K562 (cell line): ENCODE measurements around the gene H2AZ2. TPM values are rescaled to one million over a fixed set of nuclear protein-coding genes. Genes with fewer than 3 reads are reported as not detected.

Experiments
- CBX5 ChIP-seq: IDR thresholded peaks from 2 replicates; pipeline ENCODE4 v1.6.1; 2014; ENCODE audit warnings: low read depth, borderline replicate concordance
- CEBPG ChIP-seq, 3 experiments: fragments of 200-800 bp in 1 of 3; sonication (Bioruptor generic) in 1 of 3; sonication (generic) in 1 of 3; formaldehyde crosslinking in 1 of 3; IDR thresholded peaks in 2 of 3; conservative IDR thresholded peaks in 1 of 3; 2 replicates each; pipeline versions ENCODE4 v1.6.1 to v1.8.0; 2016 to 2022; ENCODE audit warnings: missing compliant biosample characterization in 2 of 3, missing genetic modification characterization in 2 of 3, mild to moderate bottlenecking in 1 of 3, missing genetic modification reagents in 1 of 3
- JUND ChIP-seq, 2 experiments: IDR thresholded peaks; 2 replicates in 1 of 2; 3 replicates in 1 of 2; pipeline ENCODE4 v1.6.1; 2011; ENCODE audit warnings: borderline replicate concordance in 2 of 2, low read depth in 2 of 2, low read length in 2 of 2, improper control_type of control experiment in 1 of 2, missing biosample characterization in 1 of 2, missing genetic modification characterization in 1 of 2, missing genetic modification reagents in 1 of 2
- POLR3A ChIP-seq: IDR thresholded peaks from 2 replicates; pipeline ENCODE4 v1.6.1; 2011; ENCODE audit warnings: borderline replicate concordance, mild to moderate bottlenecking, moderate library complexity; ENCODE audit not compliant: insufficient read length, insufficient read depth; ENCODE audit errors: extremely low read depth
- TSC22D4 ChIP-seq: fragments of 450-650 bp; IDR thresholded peaks from 2 replicates; pipeline ENCODE4 v1.6.1; 2016; ENCODE audit warnings: missing genetic modification characterization, missing biosample characterization, control low read depth
- ZNF436 ChIP-seq: fragments of 250-450, 450-650 bp; sonication (Bioruptor Pico); formaldehyde crosslinking; IDR thresholded peaks from 2 replicates; pipeline ENCODE4 v1.7.0; 2020; ENCODE audit warnings: mild to moderate bottlenecking
- ZSCAN32 ChIP-seq: fragments of 450-650 bp; formaldehyde crosslinking; IDR thresholded peaks from 2 replicates; pipeline ENCODE4 v1.4.0; 2020; ENCODE audit warnings: mild to moderate bottlenecking, moderate library complexity
- polyA plus RNA-seq, 8 experiments: library from polyadenylated mRNA; depleted of rRNA in 4 of 8; stranded (reverse) in 5 of 8; unstranded in 3 of 8; fragments of >200 nt; fragmentation: Nextera tagmentation in 2 of 8; fragmentation: Illumina TruSeq in 1 of 8; extraction: Ambion mirVana in 2 of 8; extraction: Trizol in 1 of 8; gene quantifications; 2 replicates each; pipeline versions ENCODE4 v1.2.1 to v1.2.3, GENCODE V29; 2011 to 2014; ENCODE audit warnings: inconsistent platforms in 1 of 8, missing spikeins in 1 of 8
- total RNA-seq, 7 experiments: library from RNA; depleted of rRNA in 6 of 7; stranded (reverse); fragments of >200 nt in 6 of 7; fragmentation: Illumina TruSeq in 2 of 7; extraction: Trizol in 2 of 7; gene quantifications; 2 replicates each; pipeline versions ENCODE4 v1.2.1 to v1.2.3, GENCODE V29; 2011 to 2021; ENCODE audit warnings: low replicate concordance in 1 of 7
- TF ChIP-seq, protein P1 (sequence below), 2 experiments: fragments of 450-650 bp in 1 of 2; sonication (generic) in 1 of 2; formaldehyde crosslinking in 1 of 2; IDR thresholded peaks in 1 of 2; conservative IDR thresholded peaks in 1 of 2; 2 replicates each; pipeline versions ENCODE4 v1.6.1 to v1.8.1; 2016 to 2023; ENCODE audit warnings: mild to moderate bottlenecking in 2 of 2, moderate library complexity in 2 of 2, inconsistent platforms in 1 of 2, missing genetic modification reagents in 1 of 2
- TF ChIP-seq, protein P2 (sequence below): sonication (generic); formaldehyde crosslinking; IDR thresholded peaks from 2 replicates; pipeline ENCODE4 v1.8.0; 2022; ENCODE audit warnings: mild to moderate bottlenecking, missing genetic modification reagents
- TF ChIP-seq, protein P3 (sequence below): fragments of 450-650 bp; IDR thresholded peaks from 2 replicates; pipeline ENCODE4 v1.6.1; 2018; ENCODE audit not compliant: partially characterized antibody

Gene H2AZ2
- total and polyA plus RNA-seq, 9 of the 15 experiments (the other 6 are each of a cell fraction or from before 2014, with no cell fraction given), result 105 to 382 (median 286) TPM

DNA sequence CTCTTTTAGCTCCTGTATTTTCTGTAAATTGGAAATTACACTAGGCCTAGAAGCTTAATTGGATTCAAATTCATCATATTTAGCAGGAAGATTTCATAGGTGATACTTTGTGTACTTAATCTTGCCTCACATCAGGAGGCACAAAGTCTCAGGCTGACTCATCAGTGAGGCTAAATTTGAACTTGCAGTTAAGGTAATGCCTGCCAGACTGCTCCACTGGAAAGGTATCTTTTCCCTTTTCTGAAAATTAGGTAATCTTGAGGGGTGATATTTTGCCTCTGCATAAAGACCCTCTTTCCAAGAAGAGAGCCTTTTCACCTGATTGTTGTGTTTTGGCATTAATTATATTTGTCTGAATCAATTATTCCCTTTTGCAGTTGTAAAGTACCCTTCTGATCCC, 36.8 kb downstream of the H2AZ2 start (continued):
- TF ChIP-seq, protein P1, sequence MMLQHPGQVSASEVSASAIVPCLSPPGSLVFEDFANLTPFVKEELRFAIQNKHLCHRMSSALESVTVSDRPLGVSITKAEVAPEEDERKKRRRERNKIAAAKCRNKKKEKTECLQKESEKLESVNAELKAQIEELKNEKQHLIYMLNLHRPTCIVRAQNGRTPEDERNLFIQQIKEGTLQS (IDR thresholded peaks at IDR 0.05), result peak; percentile 72; the same call in 1 of the 2 replicates
- TF ChIP-seq, protein P1 (CRISPR knock-in tag; conservative IDR thresholded peaks at IDR 0.05), result no peak
- TF ChIP-seq JUND (IDR thresholded peaks at IDR 0.05; ENCODE audit: borderline replicate concordance, low read depth, low read length) (peak; percentile 79), JUND (tag; IDR thresholded peaks at IDR 0.05; ENCODE audit: borderline replicate concordance, low read depth, low read length) (peak; percentile 75; the same call in 1 of the 3 replicates), ZSCAN32 (no peak), CEBPG (CRISPR knock-in tag; IDR thresholded peaks at IDR 0.05) (no peak), CEBPG (tag; conservative IDR thresholded peaks at IDR 0.05 in 1 of 2, IDR thresholded peaks at IDR 0.05 in 1 of 2) (no peak), POLR3A (no peak), CBX5 (no peak), ZNF436 (CRISPR knock-in tag) (no peak), TSC22D4 (no peak)
- TF ChIP-seq, protein P2, sequence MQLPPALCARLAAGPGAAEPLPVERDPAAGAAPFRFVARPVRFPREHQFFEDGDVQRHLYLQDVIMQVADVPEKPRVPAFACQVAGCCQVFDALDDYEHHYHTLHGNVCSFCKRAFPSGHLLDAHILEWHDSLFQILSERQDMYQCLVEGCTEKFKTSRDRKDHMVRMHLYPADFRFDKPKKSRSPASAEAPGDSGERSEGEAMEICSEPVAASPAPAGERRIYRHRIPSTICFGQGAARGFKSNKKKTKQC (CRISPR knock-in tag), result no peak
- TF ChIP-seq, protein P3, sequence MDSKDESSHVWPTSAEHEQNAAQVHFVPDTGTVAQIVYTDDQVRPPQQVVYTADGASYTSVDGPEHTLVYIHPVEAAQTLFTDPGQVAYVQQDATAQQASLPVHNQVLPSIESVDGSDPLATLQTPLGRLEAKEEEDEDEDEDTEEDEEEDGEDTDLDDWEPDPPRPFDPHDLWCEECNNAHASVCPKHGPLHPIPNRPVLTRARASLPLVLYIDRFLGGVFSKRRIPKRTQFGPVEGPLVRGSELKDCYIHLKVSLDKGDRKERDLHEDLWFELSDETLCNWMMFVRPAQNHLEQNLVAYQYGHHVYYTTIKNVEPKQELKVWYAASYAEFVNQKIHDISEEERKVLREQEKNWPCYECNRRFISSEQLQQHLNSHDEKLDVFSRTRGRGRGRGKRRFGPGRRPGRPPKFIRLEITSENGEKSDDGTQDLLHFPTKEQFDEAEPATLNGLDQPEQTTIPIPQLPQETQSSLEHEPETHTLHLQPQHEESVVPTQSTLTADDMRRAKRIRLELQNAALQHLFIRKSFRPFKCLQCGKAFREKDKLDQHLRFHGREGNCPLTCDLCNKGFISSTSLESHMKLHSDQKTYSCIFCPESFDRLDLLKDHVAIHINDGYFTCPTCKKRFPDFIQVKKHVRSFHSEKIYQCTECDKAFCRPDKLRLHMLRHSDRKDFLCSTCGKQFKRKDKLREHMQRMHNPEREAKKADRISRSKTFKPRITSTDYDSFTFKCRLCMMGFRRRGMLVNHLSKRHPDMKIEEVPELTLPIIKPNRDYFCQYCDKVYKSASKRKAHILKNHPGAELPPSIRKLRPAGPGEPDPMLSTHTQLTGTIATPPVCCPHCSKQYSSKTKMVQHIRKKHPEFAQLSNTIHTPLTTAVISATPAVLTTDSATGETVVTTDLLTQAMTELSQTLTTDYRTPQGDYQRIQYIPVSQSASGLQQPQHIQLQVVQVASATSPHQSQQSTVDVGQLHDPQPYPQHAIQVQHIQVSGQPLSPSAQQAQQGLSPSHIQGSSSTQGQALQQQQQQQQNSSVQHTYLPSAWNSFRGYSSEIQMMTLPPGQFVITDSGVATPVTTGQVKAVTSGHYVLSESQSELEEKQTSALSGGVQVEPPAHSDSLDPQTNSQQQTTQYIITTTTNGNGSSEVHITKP, result peak; percentile 19
- TF ChIP-seq, all 486 proteins: peak for 8
